Panc1 (cell line): Measurements from ENCODE around the gene NT5C3A. TPM values are rescaled to one million over a fixed set of nuclear protein-coding genes. Genes with fewer than 3 reads are reported as not detected.

ENCODE experiments used
- ATAC-seq: fragments of 200-7000 bp; cut with Tn5 transposase; 2 replicates; pipeline ENCODE4 v1.9.1; 2020; ENCODE audit warnings: mild to moderate bottlenecking, moderate library complexity
- BruUV-seq: library from RNA; stranded (reverse); fragments of 400-500 nt; replicated peaks from 2 replicates; lab custom pipeline; 2021; lab: Mats Ljungman, UMichigan
- CTCF ChIA-PET: fragments of 300-600 bp; sonication (Branson Sonifier 250); formaldehyde crosslinking; loops from one replicate; lab custom pipeline; 2022; ENCODE audit warnings: antibody characterized with exemption; lab: Charles Lee
- POLR2A ChIA-PET: fragments of 300-600 bp; sonication (Branson Sonifier 250); formaldehyde crosslinking; loops from one replicate; lab custom pipeline; 2022; ENCODE audit warnings: antibody characterized with exemption; lab: Charles Lee
- DNase-seq: peaks from one replicate; pipeline ENCODE4 v3.0.0-alpha.2; 2010; ENCODE audit warnings: low read depth, low spot score
- H3K27ac ChIP-seq: 2 replicates; pipeline ENCODE4 v1.5.1; 2011; ENCODE audit warnings: mild to moderate bottlenecking, low read length, inconsistent platforms
- H3K27me3 ChIP-seq: fragments of 200-500 bp; sonication (Bioruptor generic); 2 replicates; pipeline ENCODE4 v1.6.0; 2014; ENCODE audit warnings: low read length, inconsistent platforms; ENCODE audit not compliant: control insufficient read depth, insufficient read depth
- H3K36me3 ChIP-seq: fragments of 200-500 bp; sonication (Bioruptor generic); 2 replicates; pipeline ENCODE4 v1.5.1; 2014; ENCODE audit warnings: inconsistent platforms, mild to moderate bottlenecking, low read length, moderate library complexity; ENCODE audit not compliant: control insufficient read depth, insufficient read depth
- H3K4me1 ChIP-seq: 2 replicates; pipeline ENCODE4 v1.5.1; 2011; ENCODE audit warnings: inconsistent platforms, mild to moderate bottlenecking, low read length, moderate library complexity; ENCODE audit not compliant: control insufficient read depth, insufficient read depth
- H3K4me3 ChIP-seq, 2 experiments: 2 replicates each; pipeline ENCODE4 v1.5.1; 2011 to 2012; ENCODE audit warnings: low read depth in 2 of 2, low read length in 2 of 2, mild to moderate bottlenecking in 2 of 2, inconsistent platforms in 1 of 2, moderate library complexity in 1 of 2
- H3K9me3 ChIP-seq: fragments of 200-500 bp; sonication (Bioruptor generic); 2 replicates; pipeline ENCODE4 v1.5.1; 2014; ENCODE audit warnings: low read depth, mild to moderate bottlenecking, inconsistent platforms, low read length, moderate library complexity; ENCODE audit not compliant: control insufficient read depth, insufficient read depth
- POLR2AphosphoS5 ChIP-seq: IDR thresholded peaks from 2 replicates; pipeline ENCODE4 v1.6.1; 2012; ENCODE audit warnings: mild to moderate bottlenecking, low read depth, low read length, moderate library complexity
- SIN3A ChIP-seq: IDR thresholded peaks from 2 replicates; pipeline ENCODE4 v1.6.1; 2012; ENCODE audit warnings: low read depth, mild to moderate bottlenecking, low read length, moderate library complexity, borderline replicate concordance; ENCODE audit not compliant: insufficient read depth
- TCF7L2 ChIP-seq: IDR thresholded peaks from 2 replicates; pipeline ENCODE4 v1.6.1; 2011; ENCODE audit warnings: mild to moderate bottlenecking, low read depth, low read length, inconsistent platforms
- in situ Hi-C: cut with HindIII; loops from 2 replicates; pipeline ENCODE4 v1.10.0; 2016; ENCODE audit warnings: low sequenced_read_pairs, low pct_unique_long_range_greater_than_20kb
- intact Hi-C: fragments of 100-400 bp; cut with micrococcal nuclease; formaldehyde crosslinking; loops from one replicate; pipeline ENCODE4 v1.10.0; 2022; ENCODE audit not compliant: unreplicated experiment
- total RNA-seq: library from RNA; stranded (reverse); gene quantifications from one replicate; pipeline ENCODE4 v1.2.1, GENCODE V29; 2021; ENCODE audit not compliant: unreplicated experiment
- TF ChIP-seq, protein P1 (sequence below): fragments of 450-650 bp; IDR thresholded peaks from 2 replicates; pipeline ENCODE4 v1.5.1; 2017; ENCODE audit warnings: mild to moderate bottlenecking
- TF ChIP-seq, protein P2 (sequence below), 2 experiments: IDR thresholded peaks; 2 replicates each; pipeline ENCODE4 v1.6.1; 2011 to 2012; ENCODE audit warnings: low read depth in 2 of 2, control low read depth in 1 of 2, low read length in 1 of 2, mild to moderate bottlenecking in 1 of 2, moderate library complexity in 1 of 2; ENCODE audit not compliant: insufficient read depth in 1 of 2

Gene NT5C3A
- total RNA-seq, 1 experiment from 2014 or later, result 29.1 TPM

DNA sequence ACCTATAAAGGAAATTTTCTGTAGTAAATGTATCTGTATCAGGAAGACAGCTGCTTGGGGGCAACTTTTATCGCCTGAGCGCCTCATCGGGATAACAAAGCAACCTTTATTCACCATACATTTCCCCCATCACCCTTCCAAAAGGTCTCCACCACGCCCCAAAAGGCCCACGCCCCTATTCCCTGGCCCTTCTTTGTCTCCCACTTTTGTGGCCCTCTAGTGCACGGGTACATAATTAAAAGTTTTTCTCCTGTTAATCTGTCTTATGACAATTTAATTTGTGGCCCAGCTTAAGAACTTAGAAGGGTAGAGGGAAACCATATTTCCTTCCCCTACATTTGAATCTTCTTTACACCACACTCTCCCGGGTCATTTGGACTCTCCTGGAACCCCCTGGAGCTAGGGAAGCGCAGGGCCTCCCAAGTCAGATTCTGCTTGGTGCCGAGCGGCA is 46.0 kb upstream of the NT5C3A start:
- no TSS peak for BruUV-seq
- POLR2A ChIA-PET, result no interaction called here
- H3K36me3 ChIP-seq, result no peaks in the 10 kb centered on the region
- DNase-seq (no peak), ATAC-seq (peak; percentile 36)
- intact Hi-C loops (loop anchor here (5.0 kb wide), 3 partner anchors 151 to 341 kb away; partner anchors contain the start of gene FKBP9), in situ Hi-C loops (no loop called here)
- CTCF ChIA-PET, result interaction anchor here (1.1 kb wide), 1 partner anchor 79 kb away, joined by 3 read pairs; no protein-coding TSS in a partner anchor
- H3K27ac ChIP-seq, result peak overlapping the region; percentile 78
- H3K27me3 ChIP-seq, result no peaks in the 10 kb centered on the region
- H3K9me3 ChIP-seq, result no peaks in the 10 kb centered on the region
- TF ChIP-seq SIN3A, result no peak
- no peak for TF ChIP-seq TCF7L2
- TF ChIP-seq, protein P1, sequence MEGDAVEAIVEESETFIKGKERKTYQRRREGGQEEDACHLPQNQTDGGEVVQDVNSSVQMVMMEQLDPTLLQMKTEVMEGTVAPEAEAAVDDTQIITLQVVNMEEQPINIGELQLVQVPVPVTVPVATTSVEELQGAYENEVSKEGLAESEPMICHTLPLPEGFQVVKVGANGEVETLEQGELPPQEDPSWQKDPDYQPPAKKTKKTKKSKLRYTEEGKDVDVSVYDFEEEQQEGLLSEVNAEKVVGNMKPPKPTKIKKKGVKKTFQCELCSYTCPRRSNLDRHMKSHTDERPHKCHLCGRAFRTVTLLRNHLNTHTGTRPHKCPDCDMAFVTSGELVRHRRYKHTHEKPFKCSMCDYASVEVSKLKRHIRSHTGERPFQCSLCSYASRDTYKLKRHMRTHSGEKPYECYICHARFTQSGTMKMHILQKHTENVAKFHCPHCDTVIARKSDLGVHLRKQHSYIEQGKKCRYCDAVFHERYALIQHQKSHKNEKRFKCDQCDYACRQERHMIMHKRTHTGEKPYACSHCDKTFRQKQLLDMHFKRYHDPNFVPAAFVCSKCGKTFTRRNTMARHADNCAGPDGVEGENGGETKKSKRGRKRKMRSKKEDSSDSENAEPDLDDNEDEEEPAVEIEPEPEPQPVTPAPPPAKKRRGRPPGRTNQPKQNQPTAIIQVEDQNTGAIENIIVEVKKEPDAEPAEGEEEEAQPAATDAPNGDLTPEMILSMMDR, result no peak
- TF ChIP-seq, protein P2, sequence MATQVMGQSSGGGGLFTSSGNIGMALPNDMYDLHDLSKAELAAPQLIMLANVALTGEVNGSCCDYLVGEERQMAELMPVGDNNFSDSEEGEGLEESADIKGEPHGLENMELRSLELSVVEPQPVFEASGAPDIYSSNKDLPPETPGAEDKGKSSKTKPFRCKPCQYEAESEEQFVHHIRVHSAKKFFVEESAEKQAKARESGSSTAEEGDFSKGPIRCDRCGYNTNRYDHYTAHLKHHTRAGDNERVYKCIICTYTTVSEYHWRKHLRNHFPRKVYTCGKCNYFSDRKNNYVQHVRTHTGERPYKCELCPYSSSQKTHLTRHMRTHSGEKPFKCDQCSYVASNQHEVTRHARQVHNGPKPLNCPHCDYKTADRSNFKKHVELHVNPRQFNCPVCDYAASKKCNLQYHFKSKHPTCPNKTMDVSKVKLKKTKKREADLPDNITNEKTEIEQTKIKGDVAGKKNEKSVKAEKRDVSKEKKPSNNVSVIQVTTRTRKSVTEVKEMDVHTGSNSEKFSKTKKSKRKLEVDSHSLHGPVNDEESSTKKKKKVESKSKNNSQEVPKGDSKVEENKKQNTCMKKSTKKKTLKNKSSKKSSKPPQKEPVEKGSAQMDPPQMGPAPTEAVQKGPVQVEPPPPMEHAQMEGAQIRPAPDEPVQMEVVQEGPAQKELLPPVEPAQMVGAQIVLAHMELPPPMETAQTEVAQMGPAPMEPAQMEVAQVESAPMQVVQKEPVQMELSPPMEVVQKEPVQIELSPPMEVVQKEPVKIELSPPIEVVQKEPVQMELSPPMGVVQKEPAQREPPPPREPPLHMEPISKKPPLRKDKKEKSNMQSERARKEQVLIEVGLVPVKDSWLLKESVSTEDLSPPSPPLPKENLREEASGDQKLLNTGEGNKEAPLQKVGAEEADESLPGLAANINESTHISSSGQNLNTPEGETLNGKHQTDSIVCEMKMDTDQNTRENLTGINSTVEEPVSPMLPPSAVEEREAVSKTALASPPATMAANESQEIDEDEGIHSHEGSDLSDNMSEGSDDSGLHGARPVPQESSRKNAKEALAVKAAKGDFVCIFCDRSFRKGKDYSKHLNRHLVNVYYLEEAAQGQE (IDR thresholded peaks at IDR 0.05; ENCODE audit: insufficient read depth in 1 of 2, low read depth in 2 of 2, low read length in 1 of 2), result no peak
- TF ChIP-seq POLR2AphosphoS5, result no peak
- H3K4me1 ChIP-seq, result peaks cover 19% of the 10 kb centered on the region
- H3K4me3 ChIP-seq, result peak overlapping the region; percentile 80 to 89

DNA sequence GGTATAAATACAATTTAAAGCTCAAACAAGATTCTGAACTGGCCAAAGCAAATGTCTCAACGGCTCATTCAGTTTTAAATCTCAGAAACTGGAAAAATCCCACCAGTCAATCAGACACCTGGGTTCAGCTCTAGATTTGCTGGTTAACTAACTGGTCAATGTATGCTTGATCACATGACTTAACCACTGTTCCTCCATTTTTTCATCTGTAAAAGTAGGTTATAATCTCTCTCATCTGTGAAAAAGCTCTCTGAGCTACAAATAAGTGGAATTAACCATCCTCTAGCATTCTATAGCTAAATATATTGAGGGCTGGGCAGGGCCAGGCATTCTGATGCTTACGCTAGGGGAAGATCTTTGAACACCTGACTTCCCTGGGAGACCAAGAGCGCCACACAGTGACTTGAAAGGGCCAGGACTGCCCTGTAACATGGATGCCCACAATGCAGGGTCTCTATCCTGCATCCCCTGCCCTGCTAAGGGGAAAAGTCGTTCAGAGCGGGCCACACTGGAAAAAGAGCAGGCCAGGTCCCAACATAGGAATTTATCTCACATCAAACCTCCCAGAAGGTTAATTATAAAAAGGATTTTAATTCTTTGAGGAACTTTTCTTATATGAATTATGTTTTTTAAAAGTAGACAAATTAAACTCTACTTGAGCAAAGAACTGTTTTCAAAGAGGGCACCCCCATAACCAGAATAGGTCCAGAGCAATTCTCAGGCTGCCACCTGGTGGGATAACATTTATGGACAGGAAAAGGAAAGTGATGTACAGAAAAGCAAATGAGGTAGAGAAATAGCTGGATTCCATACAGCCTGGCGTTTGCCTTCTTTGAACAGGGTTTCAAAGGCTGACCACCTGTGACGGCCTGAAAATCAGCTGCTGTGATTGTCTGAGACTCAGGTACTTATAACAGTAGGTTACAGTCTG is 44.8 kb upstream of the NT5C3A start:
- Histone ChIP-seq H3K27ac (peak overlapping the region; percentile 78), H3K4me1 (peaks cover 19% of the 10 kb centered on the region), H3K4me3 (peak overlapping the region; percentile 80 to 89), H3K36me3 (peaks cover 4% of the 10 kb centered on the region), H3K27me3 (no peaks in the 10 kb centered on the region), H3K9me3 (no peaks in the 10 kb centered on the region)
- TF ChIP-seq, protein P1, result peak; percentile 84
- TF ChIP-seq, protein P2 (IDR thresholded peaks at IDR 0.05; ENCODE audit: insufficient read depth in 1 of 2, low read depth in 2 of 2, low read length in 1 of 2), result no peak
- TF ChIP-seq TCF7L2 (no peak), POLR2AphosphoS5 (no peak)
- no TSS peak for BruUV-seq
- peak; percentile 29 for ATAC-seq
- ChIA-PET POLR2A (interaction anchor here (0.5 kb wide), 1 partner anchor 521 kb away, joined by 3 read pairs; no protein-coding TSS in a partner anchor), CTCF (interaction anchor here (0.6 to 1.1 kb wide), 5 partner anchors 34 to 299 kb away, joined by 3 to 4 read pairs (median 3); no protein-coding TSS in a partner anchor)
- DNase-seq, result no peak
- in situ Hi-C loops, result no loop called here
- intact Hi-C loops, result loop anchor here (5.0 kb wide), 3 partner anchors 150 to 340 kb away; partner anchors contain the start of gene FKBP9
